AG10803 (cell line): Measurements from ENCODE around the gene MSI2.

Experiments
- DNase-seq: peaks from one replicate; pipeline ENCODE4 v3.0.0; 2010; ENCODE audit warnings: low read depth
- H3K4me3 ChIP-seq: 2 replicates; pipeline ENCODE4 v1.5.1; 2011; ENCODE audit warnings: mild to moderate bottlenecking, low read length, control low read depth
- TF ChIP-seq, protein P1 (sequence below): conservative IDR thresholded peaks from 2 replicates; pipeline ENCODE4 v1.5.1; 2011; ENCODE audit warnings: mild to moderate bottlenecking, low read length, control low read depth, inconsistent platforms

Gene MSI2

DNA sequence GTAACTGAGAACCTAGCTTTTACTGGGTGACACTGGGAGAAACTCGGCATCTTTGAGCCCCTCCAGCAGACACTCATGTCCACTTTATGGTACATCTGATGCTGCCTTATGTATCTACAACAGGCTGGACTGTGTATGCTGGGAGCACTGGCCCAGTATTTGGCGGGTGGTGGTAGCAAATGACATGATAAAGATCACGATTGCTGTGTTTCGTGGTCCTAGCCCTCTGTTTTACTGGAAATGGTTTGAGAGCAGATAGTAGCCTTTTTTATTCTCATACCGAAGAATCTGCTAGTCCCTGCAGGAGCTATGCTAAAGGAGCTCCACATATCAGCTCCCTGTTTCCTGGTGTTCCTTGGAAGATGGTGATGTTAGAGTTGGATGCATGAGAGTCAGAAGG, 338.4 kb downstream of the MSI2 start:
- no peak overlapping the region for H3K4me3 ChIP-seq
- TF ChIP-seq, protein P1, sequence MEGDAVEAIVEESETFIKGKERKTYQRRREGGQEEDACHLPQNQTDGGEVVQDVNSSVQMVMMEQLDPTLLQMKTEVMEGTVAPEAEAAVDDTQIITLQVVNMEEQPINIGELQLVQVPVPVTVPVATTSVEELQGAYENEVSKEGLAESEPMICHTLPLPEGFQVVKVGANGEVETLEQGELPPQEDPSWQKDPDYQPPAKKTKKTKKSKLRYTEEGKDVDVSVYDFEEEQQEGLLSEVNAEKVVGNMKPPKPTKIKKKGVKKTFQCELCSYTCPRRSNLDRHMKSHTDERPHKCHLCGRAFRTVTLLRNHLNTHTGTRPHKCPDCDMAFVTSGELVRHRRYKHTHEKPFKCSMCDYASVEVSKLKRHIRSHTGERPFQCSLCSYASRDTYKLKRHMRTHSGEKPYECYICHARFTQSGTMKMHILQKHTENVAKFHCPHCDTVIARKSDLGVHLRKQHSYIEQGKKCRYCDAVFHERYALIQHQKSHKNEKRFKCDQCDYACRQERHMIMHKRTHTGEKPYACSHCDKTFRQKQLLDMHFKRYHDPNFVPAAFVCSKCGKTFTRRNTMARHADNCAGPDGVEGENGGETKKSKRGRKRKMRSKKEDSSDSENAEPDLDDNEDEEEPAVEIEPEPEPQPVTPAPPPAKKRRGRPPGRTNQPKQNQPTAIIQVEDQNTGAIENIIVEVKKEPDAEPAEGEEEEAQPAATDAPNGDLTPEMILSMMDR = no peak
- DNase-seq = no peak

DNA sequence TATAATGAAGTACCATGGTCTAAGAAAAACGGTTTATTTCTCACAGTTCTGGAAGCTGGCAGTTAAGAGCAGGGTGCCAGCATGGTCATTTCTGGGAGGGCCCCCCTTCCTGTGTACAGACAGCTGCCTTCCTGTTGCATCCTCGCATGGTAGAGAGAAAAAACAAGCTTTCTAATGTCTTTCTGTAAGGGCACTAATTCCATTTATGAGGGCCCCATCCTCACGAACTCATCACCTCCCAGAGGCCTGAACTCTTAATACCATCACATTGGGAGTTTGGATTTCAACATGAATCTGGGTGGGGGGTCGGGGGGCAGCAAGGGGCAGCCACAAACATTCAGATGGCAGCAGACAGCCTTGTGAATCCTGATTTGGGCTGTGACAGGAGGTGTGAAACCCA, 339.1 kb downstream of the MSI2 start:
- H3K4me3 ChIP-seq = no peak overlapping the region
- TF ChIP-seq, protein P1 = no peak
- DNase-seq = no peak

DNA sequence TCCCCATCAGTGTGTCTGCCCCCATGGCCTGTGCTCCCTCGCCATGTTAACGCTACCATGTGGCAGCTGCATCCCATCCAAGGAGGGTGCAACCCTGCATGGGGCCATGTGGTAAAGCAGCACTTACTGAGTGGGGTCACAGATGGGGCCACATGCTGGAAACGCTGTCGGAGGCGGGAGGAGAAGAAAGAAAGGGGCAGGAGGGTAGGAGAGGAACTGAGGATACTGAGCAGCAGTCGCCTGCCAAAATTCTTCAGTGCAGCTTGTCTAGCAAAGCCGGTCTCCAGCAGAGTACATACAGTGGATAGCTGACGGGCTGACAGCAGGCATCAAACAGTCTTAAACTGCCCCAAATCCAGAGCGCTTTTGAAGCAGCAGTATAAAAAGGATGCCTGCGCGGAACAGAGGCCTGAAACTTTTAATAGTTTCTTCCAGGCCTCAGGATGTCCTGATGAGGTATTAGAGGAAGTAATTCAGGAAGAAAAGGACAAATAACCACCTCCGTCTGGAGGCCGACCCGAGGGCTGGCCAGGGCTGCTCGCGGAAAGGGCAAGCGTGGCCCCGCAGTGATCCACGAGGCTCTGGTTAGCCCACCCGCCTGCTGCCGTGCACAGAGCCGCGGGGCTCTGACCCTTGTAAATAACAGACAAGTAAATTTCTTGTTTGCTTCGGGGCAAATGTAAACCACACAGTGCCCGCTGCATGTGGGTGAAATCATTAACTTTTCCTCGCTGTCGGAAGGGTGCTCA, 339.8 kb downstream of the MSI2 start:
- no peak for DNase-seq

DNA sequence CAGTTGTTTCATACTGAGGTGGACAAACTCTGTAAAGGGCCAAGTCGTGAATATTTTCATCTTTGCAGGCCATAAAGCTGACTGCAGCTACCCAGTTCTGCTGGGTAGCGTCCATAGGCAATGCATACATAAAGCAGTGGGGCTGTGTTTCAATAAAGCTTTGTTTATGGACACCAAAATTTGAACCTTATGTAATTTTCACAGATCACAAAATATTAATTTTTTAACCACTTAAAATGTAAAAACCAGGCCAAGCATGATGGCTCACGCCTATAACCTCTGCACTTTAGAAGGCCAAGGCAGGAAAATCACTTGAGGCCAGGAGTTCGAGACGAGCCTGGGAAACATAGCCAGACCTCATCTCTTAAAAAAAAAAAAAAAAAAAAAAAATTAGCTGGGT, 340.8 kb downstream of the MSI2 start:
- no peak overlapping the region for H3K4me3 ChIP-seq
- TF ChIP-seq, protein P1 = no peak
- DNase-seq = no peak

More for the DNA sequence above, 339.8 kb downstream of the MSI2 start:
- no peak overlapping the region for H3K4me3 ChIP-seq
- TF ChIP-seq, protein P1 = no peak

DNA sequence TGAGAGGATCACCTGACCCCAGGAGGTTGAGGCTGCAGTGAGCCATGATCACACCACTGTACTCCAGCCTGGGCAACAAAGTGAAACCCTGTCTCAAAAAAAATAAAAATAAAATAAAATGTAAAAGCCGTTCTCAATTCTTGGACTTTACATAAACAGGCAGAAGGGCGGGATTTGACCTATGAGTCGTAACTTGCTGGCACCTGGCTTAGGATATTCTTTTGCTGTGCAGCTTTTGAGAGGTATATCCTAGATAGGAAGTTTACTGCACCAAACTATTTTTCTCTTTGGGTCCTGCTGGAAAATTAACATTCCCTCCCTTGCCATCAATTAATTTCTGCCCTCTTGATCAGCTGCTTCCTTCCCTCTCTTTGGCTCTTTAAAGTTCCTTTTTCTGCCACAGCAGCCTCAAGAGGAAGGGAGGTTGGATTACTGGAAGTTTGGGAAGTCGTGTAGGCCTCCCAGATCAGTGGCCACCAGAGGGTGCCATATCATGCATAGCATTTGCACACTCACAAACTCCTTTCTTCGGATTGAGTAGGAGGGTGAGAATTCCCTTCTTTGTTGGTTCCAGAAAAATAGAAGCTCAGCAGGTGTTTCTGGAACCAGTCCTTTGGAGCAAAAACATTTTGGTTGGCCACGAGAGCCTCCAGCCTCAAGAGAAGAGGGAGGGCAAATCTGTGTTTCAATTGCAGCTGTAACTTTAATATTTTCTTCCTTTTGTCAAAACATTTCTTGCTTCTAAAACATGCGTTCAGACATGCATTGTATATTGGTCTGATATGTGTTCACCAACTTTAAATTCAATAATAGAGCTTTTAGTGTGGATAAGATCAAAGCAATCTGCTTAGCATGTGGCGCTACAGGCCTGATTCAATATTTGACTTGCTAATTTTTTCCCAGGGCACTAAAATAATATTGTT, 341.5 kb downstream of the MSI2 start:
- no peak overlapping the region for H3K4me3 ChIP-seq
- DNase-seq = peak; percentile 74
- TF ChIP-seq, protein P1 = peak; percentile 95

DNA sequence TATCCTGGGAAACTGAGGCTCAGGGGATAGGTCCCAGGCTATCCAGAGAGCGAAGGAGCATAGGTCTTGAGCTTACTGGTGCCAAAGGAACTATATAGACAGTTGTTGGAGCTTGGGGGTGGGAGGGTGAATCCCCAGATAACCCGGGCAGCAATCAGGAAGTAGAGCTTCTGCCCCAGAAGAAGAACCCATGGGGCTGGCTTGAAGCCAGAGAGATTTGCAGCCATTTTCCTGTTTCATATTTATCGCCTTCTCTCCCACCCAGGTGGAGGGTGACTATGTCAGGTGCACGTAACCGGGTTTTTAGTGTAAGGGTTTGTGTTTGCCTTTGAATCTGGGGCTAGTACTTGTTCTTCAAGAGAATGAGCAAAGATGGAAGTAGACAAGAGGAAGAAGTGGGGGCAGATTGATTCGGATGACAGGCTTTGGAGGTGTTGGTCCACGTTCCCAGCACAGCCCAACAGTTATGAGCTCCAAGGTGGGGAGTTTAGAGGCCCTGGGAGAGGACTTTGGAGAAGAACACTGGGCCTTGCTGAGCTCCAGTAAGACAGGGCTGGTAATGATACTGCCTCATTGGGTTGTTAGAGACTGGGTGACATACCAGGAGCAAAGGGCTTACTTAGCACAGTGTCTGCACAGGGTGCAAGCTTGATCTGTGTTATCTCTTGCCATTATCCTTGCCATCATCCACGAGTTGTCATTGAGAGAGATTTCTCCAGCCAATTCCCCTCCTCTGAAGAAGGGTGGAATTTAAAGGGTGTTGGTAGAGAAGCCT, 343.1 kb downstream of the MSI2 start:
- H3K4me3 ChIP-seq = no peak overlapping the region
- TF ChIP-seq, protein P1 = no peak
- DNase-seq = no peak
